K562 (cell line): ENCODE measurements around the gene SOCS3. TPM values are rescaled to one million over a fixed set of nuclear protein-coding genes. Genes with fewer than 3 reads are reported as not detected.

Source experiments
- BCL6 ChIP-seq: fragments of 250-450 bp; sonication (Bioruptor Pico); IDR thresholded peaks from 2 replicates; pipeline ENCODE4 v1.4.0; 2020
- CHCHD3 ChIP-seq: fragments of 250-450 bp; sonication (Bioruptor Pico); IDR thresholded peaks from 2 replicates; pipeline ENCODE4 v2.1.2; 2022; ENCODE audit warnings: mild to moderate bottlenecking
- FIP1L1 ChIP-seq: fragments of 200-400 bp; formaldehyde crosslinking; IDR thresholded peaks from 2 replicates; pipeline ENCODE4 v1.6.1; 2018; ENCODE audit warnings: mild to moderate bottlenecking, low read depth, low read length; ENCODE audit not compliant: poor library complexity, severe bottlenecking
- FOXP1 ChIP-seq: sonication (generic); formaldehyde crosslinking; IDR thresholded peaks from 2 replicates; pipeline ENCODE4 v1.8.0; 2022; ENCODE audit warnings: mild to moderate bottlenecking, missing genetic modification reagents
- MCM3 ChIP-seq: fragments of 450-650 bp; IDR thresholded peaks from 2 replicates; pipeline ENCODE4 v1.6.1; 2016
- MCM5 ChIP-seq: fragments of 450-650 bp; IDR thresholded peaks from 2 replicates; pipeline ENCODE4 v1.6.1; 2016; ENCODE audit warnings: low read depth
- RBM17 ChIP-seq: fragments of 200-400 bp; formaldehyde crosslinking; IDR thresholded peaks from 2 replicates; pipeline ENCODE4 v1.6.1; 2017; ENCODE audit warnings: low read depth, mild to moderate bottlenecking, low read length, borderline replicate concordance
- TEAD1 ChIP-seq, 2 experiments: fragments of 450-650 bp in 1 of 2; sonication (generic) in 1 of 2; formaldehyde crosslinking; IDR thresholded peaks; 2 replicates each; pipeline versions ENCODE4 v1.4.0 to v1.8.0; 2020 to 2022; ENCODE audit warnings: mild to moderate bottlenecking in 2 of 2, missing genetic modification reagents in 1 of 2
- ZBTB8A ChIP-seq: fragments of 450-650 bp; IDR thresholded peaks from 2 replicates; pipeline ENCODE4 v1.6.1; 2018; ENCODE audit warnings: mild to moderate bottlenecking, moderate library complexity; ENCODE audit not compliant: partially characterized antibody
- polyA plus RNA-seq, 8 experiments: library from polyadenylated mRNA; depleted of rRNA in 4 of 8; stranded (reverse) in 5 of 8; unstranded in 3 of 8; fragments of >200 nt; fragmentation: Nextera tagmentation in 2 of 8; fragmentation: Illumina TruSeq in 1 of 8; extraction: Ambion mirVana in 2 of 8; extraction: Trizol in 1 of 8; gene quantifications; 2 replicates each; pipeline versions ENCODE4 v1.2.1 to v1.2.3, GENCODE V29; 2011 to 2014; ENCODE audit warnings: inconsistent platforms in 1 of 8, missing spikeins in 1 of 8
- total RNA-seq, 7 experiments: library from RNA; depleted of rRNA in 6 of 7; stranded (reverse); fragments of >200 nt in 6 of 7; fragmentation: Illumina TruSeq in 2 of 7; extraction: Trizol in 2 of 7; gene quantifications; 2 replicates each; pipeline versions ENCODE4 v1.2.1 to v1.2.3, GENCODE V29; 2011 to 2021; ENCODE audit warnings: low replicate concordance in 1 of 7
- TF ChIP-seq, protein P1 (sequence below): fragments of 250-450 bp; sonication (Bioruptor Pico); IDR thresholded peaks from 2 replicates; pipeline ENCODE4 v1.5.1; 2021; ENCODE audit warnings: mild to moderate bottlenecking
- TF ChIP-seq, protein P2 (sequence below): fragments of 450-650 bp; IDR thresholded peaks from 2 replicates; pipeline ENCODE4 v1.6.1; 2017; ENCODE audit warnings: mild to moderate bottlenecking, moderate library complexity
- TF ChIP-seq, protein P3 (sequence below): fragments of 250-450 bp; sonication (Bioruptor Pico); IDR thresholded peaks from 2 replicates; pipeline ENCODE4 v1.4.0; 2020; ENCODE audit warnings: mild to moderate bottlenecking, moderate library complexity, borderline replicate concordance
- TF ChIP-seq, protein P4 (sequence below): sonication (generic); formaldehyde crosslinking; IDR thresholded peaks from 2 replicates; pipeline ENCODE4 v1.8.0; 2022; ENCODE audit warnings: mild to moderate bottlenecking, missing genetic modification reagents
- TF ChIP-seq, protein P5 (sequence below): sonication (generic); formaldehyde crosslinking; IDR thresholded peaks from 2 replicates; pipeline ENCODE4 v1.8.0; 2023; ENCODE audit warnings: mild to moderate bottlenecking, missing genetic modification reagents

The SOCS3 gene
- total and polyA plus RNA-seq, 9 of the 15 experiments (the other 6 are each of a cell fraction or from before 2014, with no cell fraction given), result 0.56 to 38.9 (median 13.7) TPM

DNA sequence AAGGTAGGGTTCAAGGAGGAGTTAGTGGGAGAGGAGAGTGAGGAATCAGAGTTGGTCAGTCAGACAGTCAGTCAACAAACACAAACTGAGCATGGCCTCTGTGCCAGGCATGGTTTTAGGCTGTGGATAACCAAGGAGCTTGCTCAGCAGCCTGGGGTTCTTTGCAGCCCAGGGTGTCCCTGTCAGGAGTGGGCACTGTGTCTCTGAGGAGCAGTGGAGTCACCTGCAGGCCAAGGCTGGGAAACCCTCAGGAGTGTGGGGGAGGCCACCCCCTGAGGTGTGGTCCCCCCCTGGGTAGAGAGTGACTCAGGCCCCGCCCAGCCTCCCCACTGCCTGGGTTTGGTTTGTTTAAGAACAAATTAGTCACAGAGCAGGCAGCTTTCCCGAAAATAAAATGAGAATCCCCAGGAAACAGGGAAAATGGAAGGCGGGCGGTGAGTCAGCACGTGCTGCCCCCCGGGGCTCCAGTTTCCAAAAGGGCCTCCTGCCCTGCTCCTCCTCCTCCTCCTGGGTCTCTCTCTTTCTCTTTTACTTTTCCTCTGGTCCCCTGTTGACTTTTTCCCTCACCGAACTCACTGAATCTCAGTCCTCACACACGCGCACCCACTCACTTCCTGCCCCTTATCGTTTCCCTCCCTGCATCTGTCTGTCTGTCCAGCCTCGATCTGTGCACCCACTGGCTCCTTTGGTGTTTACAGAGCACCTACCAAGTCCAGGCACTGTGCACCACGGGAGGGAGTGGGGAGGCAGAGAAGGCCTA, 44.3 kb downstream of the SOCS3 start (continued):
- TF ChIP-seq, protein P1, sequence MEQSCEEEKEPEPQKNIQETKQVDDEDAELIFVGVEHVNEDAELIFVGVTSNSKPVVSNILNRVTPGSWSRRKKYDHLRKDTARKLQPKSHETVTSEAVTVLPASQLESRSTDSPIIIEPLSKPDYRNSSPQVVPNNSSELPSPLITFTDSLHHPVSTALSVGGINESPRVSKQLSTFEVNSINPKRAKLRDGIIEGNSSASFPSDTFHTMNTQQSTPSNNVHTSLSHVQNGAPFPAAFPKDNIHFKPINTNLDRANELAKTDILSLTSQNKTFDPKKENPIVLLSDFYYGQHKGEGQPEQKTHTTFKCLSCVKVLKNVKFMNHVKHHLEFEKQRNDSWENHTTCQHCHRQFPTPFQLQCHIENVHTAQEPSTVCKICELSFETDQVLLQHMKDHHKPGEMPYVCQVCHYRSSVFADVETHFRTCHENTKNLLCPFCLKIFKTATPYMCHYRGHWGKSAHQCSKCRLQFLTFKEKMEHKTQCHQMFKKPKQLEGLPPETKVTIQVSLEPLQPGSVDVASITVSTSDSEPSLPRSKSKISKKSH, result no peak
- TF ChIP-seq, protein P2, sequence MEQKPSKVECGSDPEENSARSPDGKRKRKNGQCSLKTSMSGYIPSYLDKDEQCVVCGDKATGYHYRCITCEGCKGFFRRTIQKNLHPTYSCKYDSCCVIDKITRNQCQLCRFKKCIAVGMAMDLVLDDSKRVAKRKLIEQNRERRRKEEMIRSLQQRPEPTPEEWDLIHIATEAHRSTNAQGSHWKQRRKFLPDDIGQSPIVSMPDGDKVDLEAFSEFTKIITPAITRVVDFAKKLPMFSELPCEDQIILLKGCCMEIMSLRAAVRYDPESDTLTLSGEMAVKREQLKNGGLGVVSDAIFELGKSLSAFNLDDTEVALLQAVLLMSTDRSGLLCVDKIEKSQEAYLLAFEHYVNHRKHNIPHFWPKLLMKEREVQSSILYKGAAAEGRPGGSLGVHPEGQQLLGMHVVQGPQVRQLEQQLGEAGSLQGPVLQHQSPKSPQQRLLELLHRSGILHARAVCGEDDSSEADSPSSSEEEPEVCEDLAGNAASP, result no peak
- TF ChIP-seq, protein P3, sequence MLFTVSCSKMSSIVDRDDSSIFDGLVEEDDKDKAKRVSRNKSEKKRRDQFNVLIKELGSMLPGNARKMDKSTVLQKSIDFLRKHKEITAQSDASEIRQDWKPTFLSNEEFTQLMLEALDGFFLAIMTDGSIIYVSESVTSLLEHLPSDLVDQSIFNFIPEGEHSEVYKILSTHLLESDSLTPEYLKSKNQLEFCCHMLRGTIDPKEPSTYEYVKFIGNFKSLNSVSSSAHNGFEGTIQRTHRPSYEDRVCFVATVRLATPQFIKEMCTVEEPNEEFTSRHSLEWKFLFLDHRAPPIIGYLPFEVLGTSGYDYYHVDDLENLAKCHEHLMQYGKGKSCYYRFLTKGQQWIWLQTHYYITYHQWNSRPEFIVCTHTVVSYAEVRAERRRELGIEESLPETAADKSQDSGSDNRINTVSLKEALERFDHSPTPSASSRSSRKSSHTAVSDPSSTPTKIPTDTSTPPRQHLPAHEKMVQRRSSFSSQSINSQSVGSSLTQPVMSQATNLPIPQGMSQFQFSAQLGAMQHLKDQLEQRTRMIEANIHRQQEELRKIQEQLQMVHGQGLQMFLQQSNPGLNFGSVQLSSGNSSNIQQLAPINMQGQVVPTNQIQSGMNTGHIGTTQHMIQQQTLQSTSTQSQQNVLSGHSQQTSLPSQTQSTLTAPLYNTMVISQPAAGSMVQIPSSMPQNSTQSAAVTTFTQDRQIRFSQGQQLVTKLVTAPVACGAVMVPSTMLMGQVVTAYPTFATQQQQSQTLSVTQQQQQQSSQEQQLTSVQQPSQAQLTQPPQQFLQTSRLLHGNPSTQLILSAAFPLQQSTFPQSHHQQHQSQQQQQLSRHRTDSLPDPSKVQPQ (CRISPR knock-in tag), result no peak
- no peak for TF ChIP-seq BCL6
- TF ChIP-seq ZBTB8A, result no peak
- 0 out of 4 replicates have a peak, but pooled peaks of 1 of the 2 experiments have one; percentile 24 for TF ChIP-seq TEAD1 (CRISPR knock-in tag; IDR thresholded peaks at IDR 0.05)
- TF ChIP-seq FOXP1 (CRISPR knock-in tag), result no peak
- no peak for TF ChIP-seq MCM5
- TF ChIP-seq, protein P4, sequence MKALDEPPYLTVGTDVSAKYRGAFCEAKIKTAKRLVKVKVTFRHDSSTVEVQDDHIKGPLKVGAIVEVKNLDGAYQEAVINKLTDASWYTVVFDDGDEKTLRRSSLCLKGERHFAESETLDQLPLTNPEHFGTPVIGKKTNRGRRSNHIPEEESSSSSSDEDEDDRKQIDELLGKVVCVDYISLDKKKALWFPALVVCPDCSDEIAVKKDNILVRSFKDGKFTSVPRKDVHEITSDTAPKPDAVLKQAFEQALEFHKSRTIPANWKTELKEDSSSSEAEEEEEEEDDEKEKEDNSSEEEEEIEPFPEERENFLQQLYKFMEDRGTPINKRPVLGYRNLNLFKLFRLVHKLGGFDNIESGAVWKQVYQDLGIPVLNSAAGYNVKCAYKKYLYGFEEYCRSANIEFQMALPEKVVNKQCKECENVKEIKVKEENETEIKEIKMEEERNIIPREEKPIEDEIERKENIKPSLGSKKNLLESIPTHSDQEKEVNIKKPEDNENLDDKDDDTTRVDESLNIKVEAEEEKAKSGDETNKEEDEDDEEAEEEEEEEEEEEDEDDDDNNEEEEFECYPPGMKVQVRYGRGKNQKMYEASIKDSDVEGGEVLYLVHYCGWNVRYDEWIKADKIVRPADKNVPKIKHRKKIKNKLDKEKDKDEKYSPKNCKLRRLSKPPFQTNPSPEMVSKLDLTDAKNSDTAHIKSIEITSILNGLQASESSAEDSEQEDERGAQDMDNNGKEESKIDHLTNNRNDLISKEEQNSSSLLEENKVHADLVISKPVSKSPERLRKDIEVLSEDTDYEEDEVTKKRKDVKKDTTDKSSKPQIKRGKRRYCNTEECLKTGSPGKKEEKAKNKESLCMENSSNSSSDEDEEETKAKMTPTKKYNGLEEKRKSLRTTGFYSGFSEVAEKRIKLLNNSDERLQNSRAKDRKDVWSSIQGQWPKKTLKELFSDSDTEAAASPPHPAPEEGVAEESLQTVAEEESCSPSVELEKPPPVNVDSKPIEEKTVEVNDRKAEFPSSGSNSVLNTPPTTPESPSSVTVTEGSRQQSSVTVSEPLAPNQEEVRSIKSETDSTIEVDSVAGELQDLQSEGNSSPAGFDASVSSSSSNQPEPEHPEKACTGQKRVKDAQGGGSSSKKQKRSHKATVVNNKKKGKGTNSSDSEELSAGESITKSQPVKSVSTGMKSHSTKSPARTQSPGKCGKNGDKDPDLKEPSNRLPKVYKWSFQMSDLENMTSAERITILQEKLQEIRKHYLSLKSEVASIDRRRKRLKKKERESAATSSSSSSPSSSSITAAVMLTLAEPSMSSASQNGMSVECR (CRISPR knock-in tag), result no peak
- TF ChIP-seq, protein P5, sequence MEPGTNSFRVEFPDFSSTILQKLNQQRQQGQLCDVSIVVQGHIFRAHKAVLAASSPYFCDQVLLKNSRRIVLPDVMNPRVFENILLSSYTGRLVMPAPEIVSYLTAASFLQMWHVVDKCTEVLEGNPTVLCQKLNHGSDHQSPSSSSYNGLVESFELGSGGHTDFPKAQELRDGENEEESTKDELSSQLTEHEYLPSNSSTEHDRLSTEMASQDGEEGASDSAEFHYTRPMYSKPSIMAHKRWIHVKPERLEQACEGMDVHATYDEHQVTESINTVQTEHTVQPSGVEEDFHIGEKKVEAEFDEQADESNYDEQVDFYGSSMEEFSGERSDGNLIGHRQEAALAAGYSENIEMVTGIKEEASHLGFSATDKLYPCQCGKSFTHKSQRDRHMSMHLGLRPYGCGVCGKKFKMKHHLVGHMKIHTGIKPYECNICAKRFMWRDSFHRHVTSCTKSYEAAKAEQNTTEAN (CRISPR knock-in tag), result no peak
- no peak for TF ChIP-seq CHCHD3 (CRISPR knock-in tag)
- no peak for TF ChIP-seq FIP1L1
- TF ChIP-seq MCM3, result no peak
- TF ChIP-seq RBM17, result no peak
